ENCODE data around the gene ANKRD17. TPM values are rescaled to one million over a fixed set of nuclear protein-coding genes. Genes with fewer than 3 reads are reported as not detected.
"Not testable (repeated sequence)": the region's sequence is repeated elsewhere in the genome, so short reads cannot be mapped to it uniquely, and the experiment has no call there.

ANKRD17 gene
- total RNA-seq, 4 donors from 2014 or later: 25.0 to 75.6 (median 56.7) TPM

GRCh38 chr4:73212982-73213730 lies 45.4 kb downstream of the ANKRD17 start:
- intact Hi-C loops (cut with DNase I; ENCODE audit: low total_unique reads): no loop called here
- Histone ChIP-seq H3K27me3 (no peaks in the 10 kb centered on the region), H3K36me3 (no peaks in the 10 kb centered on the region), H3K4me1 (no peaks in the 10 kb centered on the region), H3K9me3 (no peaks in the 10 kb centered on the region), H3K27ac (no peak overlapping the region), H3K4me3 (no peak overlapping the region)
- DNase-seq: no peak
- no peak for TF ChIP-seq CTCF (IDR thresholded peaks at IDR 0.05)
- TF ChIP-seq POLR2A (IDR thresholded peaks at IDR 0.05): no peak

GRCh38 chr4:73211968-73212367 lies 46.6 kb downstream of the ANKRD17 start:
- intact Hi-C loops (cut with DNase I; ENCODE audit: low total_unique reads): no loop called here

GRCh38 chr4:73208376-73208775 lies 50.2 kb downstream of the ANKRD17 start:
- no peaks in the 10 kb centered on the region for H3K27me3 ChIP-seq
- TF ChIP-seq CTCF (IDR thresholded peaks at IDR 0.05) (no peak), POLR2A (IDR thresholded peaks at IDR 0.05) (no peak)
- H3K4me1 ChIP-seq: no peaks in the 10 kb centered on the region
- H3K27ac ChIP-seq: no peak overlapping the region
- intact Hi-C loops (cut with DNase I; ENCODE audit: low total_unique reads): no loop called here
- no peaks in the 10 kb centered on the region for H3K36me3 ChIP-seq
- H3K4me3 ChIP-seq: no peak overlapping the region
- no peak for DNase-seq
- H3K9me3 ChIP-seq: peaks cover 0 to 3% of the 10 kb centered on the region in 2 donors

More at GRCh38 chr4:73211968-73212367, 46.6 kb downstream of the ANKRD17 start:
- Histone ChIP-seq H3K4me1 (no peaks in the 10 kb centered on the region), H3K9me3 (no peaks in the 10 kb centered on the region), H3K36me3 (no peaks in the 10 kb centered on the region), H3K27ac (no peak overlapping the region), H3K27me3 (no peaks in the 10 kb centered on the region), H3K4me3 (no peak overlapping the region)
- DNase-seq: no peak
- TF ChIP-seq CTCF (IDR thresholded peaks at IDR 0.05) (no peak), POLR2A (IDR thresholded peaks at IDR 0.05) (no peak)

GRCh38 chr4:73206236-73206635 lies 52.4 kb downstream of the ANKRD17 start:
- no peak for DNase-seq
- no peak overlapping the region for H3K27ac ChIP-seq
- TF ChIP-seq CTCF (IDR thresholded peaks at IDR 0.05) (no peak), POLR2A (IDR thresholded peaks at IDR 0.05) (no peak)
- H3K4me1 ChIP-seq: no peaks in the 10 kb centered on the region
- H3K9me3 ChIP-seq: peaks cover 0 to 12% of the 10 kb centered on the region in 2 donors
- no peaks in the 10 kb centered on the region for H3K36me3 ChIP-seq
- H3K27me3 ChIP-seq: no peaks in the 10 kb centered on the region
- H3K4me3 ChIP-seq: no peak overlapping the region
- intact Hi-C loops (cut with DNase I; ENCODE audit: low total_unique reads): no loop called here

- Histone ChIP-seq H3K4me3 (no peak overlapping the region), H3K9me3 (peaks cover 0 to 12% of the 10 kb centered on the region in 2 donors), H3K27ac (no peak overlapping the region), H3K36me3 (no peaks in the 10 kb centered on the region), H3K27me3 (no peaks in the 10 kb centered on the region), H3K4me1 (no peaks in the 10 kb centered on the region)
- no peak for DNase-seq
- intact Hi-C loops (cut with DNase I; ENCODE audit: low total_unique reads): no loop called here
- no peak for TF ChIP-seq POLR2A (IDR thresholded peaks at IDR 0.05)
- TF ChIP-seq CTCF (IDR thresholded peaks at IDR 0.05): no peak
These were observed 53.1 kb downstream of the ANKRD17 start for GRCh38 chr4:73205482-73205881.

GRCh38 chr4:73203976-73204375 lies 54.6 kb downstream of the ANKRD17 start:
- DNase-seq; intact Hi-C loops (cut with DNase I; ENCODE audit: low total_unique reads); H3K36me3 ChIP-seq; H3K4me3 ChIP-seq; H3K4me1 ChIP-seq; H3K27ac ChIP-seq; H3K27me3 ChIP-seq: not testable (repeated sequence)
- peaks cover 0 to 12% of the 10 kb centered on the region in 2 donors for H3K9me3 ChIP-seq

Measured in uterus (tissue), 4 donors.